K562 (cell line): Measurements from ENCODE around the gene CEP350. TPM values are rescaled to one million over a fixed set of nuclear protein-coding genes. Genes with fewer than 3 reads are reported as not detected.

Experiments used
- BRCA1 ChIP-seq, 2 experiments: fragments of 450-650 bp in 1 of 2; sonication (generic) in 1 of 2; formaldehyde crosslinking in 1 of 2; IDR thresholded peaks; 2 replicates each; pipeline versions ENCODE4 v1.5.0 to v1.6.1; 2017 to 2020; ENCODE audit warnings: mild to moderate bottlenecking in 1 of 2, missing genetic modification reagents in 1 of 2
- EGR1 ChIP-seq: fragments of 450-650 bp; conservative IDR thresholded peaks from 2 replicates; pipeline ENCODE4 v1.6.1; 2017; ENCODE audit warnings: mild to moderate bottlenecking
- GABPB1 ChIP-seq: sonication (generic); formaldehyde crosslinking; IDR thresholded peaks from 2 replicates; pipeline ENCODE4 v1.8.0; 2022; ENCODE audit warnings: mild to moderate bottlenecking, missing genetic modification reagents
- IRF2 ChIP-seq: sonication (generic); formaldehyde crosslinking; IDR thresholded peaks from 2 replicates; pipeline ENCODE4 v1.8.1; 2022; ENCODE audit warnings: mild to moderate bottlenecking, missing genetic modification reagents
- NR0B1 ChIP-seq: fragments of 450-650 bp; IDR thresholded peaks from one replicate; pipeline ENCODE4 v1.6.1; 2018; ENCODE audit warnings: mild to moderate bottlenecking, moderate library complexity; ENCODE audit not compliant: partially characterized antibody
- SFPQ ChIP-seq: fragments of 200-400 bp; formaldehyde crosslinking; IDR thresholded peaks from 2 replicates; pipeline ENCODE4 v1.6.1; 2017; ENCODE audit warnings: mild to moderate bottlenecking, low read depth, low read length, moderate library complexity
- SNRNP70 ChIP-seq: fragments of 200-400 bp; formaldehyde crosslinking; optimal IDR thresholded peaks from 2 replicates; pipeline ENCODE3; 2017; ENCODE audit warnings: low read depth, low read length
- SP2 ChIP-seq: IDR thresholded peaks from 2 replicates; pipeline ENCODE4 v1.6.1; 2011; ENCODE audit warnings: mild to moderate bottlenecking, low read depth, low read length, moderate library complexity; ENCODE audit not compliant: poor library complexity, severe bottlenecking; ENCODE audit errors: extremely low read depth
- ZBTB2 ChIP-seq: fragments of 450-650 bp; IDR thresholded peaks from 2 replicates; pipeline ENCODE4 v1.6.1; 2016; ENCODE audit warnings: antibody characterized with exemption
- ZBTB33 ChIP-seq: sonication (generic); formaldehyde crosslinking; IDR thresholded peaks from 2 replicates; pipeline ENCODE4 v1.8.1; 2023; ENCODE audit warnings: mild to moderate bottlenecking, missing genetic modification reagents
- ZBTB5 ChIP-seq: fragments of 450-650 bp; IDR thresholded peaks from 2 replicates; pipeline ENCODE4 v1.6.1; 2017; ENCODE audit warnings: antibody characterized with exemption
- ZKSCAN1 ChIP-seq: fragments of 150-350 bp; IDR thresholded peaks from 2 replicates; pipeline ENCODE4 v1.6.1; 2016; ENCODE audit warnings: low read depth, low read length
- ZNF121 ChIP-seq: sonication (generic); formaldehyde crosslinking; conservative IDR thresholded peaks from 2 replicates; pipeline ENCODE4 v1.8.0; 2022; ENCODE audit warnings: missing genetic modification reagents
- ZNF143 ChIP-seq: sonication (generic); formaldehyde crosslinking; IDR thresholded peaks from 2 replicates; pipeline ENCODE4 v1.9.0; 2022; ENCODE audit warnings: mild to moderate bottlenecking, missing genetic modification reagents
- ZNF398 ChIP-seq: fragments of 250-450 bp; sonication (Bioruptor Pico); IDR thresholded peaks from 2 replicates; pipeline ENCODE4 v1.8.0; 2021; ENCODE audit warnings: moderate library complexity, mild to moderate bottlenecking, inconsistent platforms
- ZNF79 ChIP-seq: fragments of 250-450 bp; sonication (Bioruptor Pico); IDR thresholded peaks from 2 replicates; pipeline ENCODE4 v1.4.0; 2020; ENCODE audit warnings: low read depth, mild to moderate bottlenecking, moderate library complexity
- polyA plus RNA-seq, 8 experiments: library from polyadenylated mRNA; depleted of rRNA in 4 of 8; stranded (reverse) in 5 of 8; unstranded in 3 of 8; fragments of >200 nt; fragmentation: Nextera tagmentation in 2 of 8; fragmentation: Illumina TruSeq in 1 of 8; extraction: Ambion mirVana in 2 of 8; extraction: Trizol in 1 of 8; gene quantifications; 2 replicates each; pipeline versions ENCODE4 v1.2.1 to v1.2.3, GENCODE V29; 2011 to 2014; ENCODE audit warnings: inconsistent platforms in 1 of 8, missing spikeins in 1 of 8
- total RNA-seq, 7 experiments: library from RNA; depleted of rRNA in 6 of 7; stranded (reverse); fragments of >200 nt in 6 of 7; fragmentation: Illumina TruSeq in 2 of 7; extraction: Trizol in 2 of 7; gene quantifications; 2 replicates each; pipeline versions ENCODE4 v1.2.1 to v1.2.3, GENCODE V29; 2011 to 2021; ENCODE audit warnings: low replicate concordance in 1 of 7

Gene CEP350
- total and polyA plus RNA-seq, 9 of the 15 experiments (the other 6 are each of a cell fraction or from before 2014, with no cell fraction given): 8.3 to 64.3 (median 28.0) TPM

GRCh38 chr1:180155182-180155682 is 200.6 kb downstream of the CEP350 start (continued):
- TF ChIP-seq ZBTB33: no peak
- no peak for TF ChIP-seq ZNF398 (CRISPR knock-in tag)
- no peak for TF ChIP-seq SP2
- TF ChIP-seq ZBTB5: no peak
- TF ChIP-seq ZKSCAN1: no peak
- no peak for TF ChIP-seq ZNF121 (CRISPR knock-in tag)
- TF ChIP-seq EGR1: peak; percentile 91
- TF ChIP-seq ZBTB2: peak; percentile 30; the same call in 1 of the 2 replicates
- TF ChIP-seq SFPQ: no peak
- no peak for TF ChIP-seq SNRNP70
- TF ChIP-seq GABPB1 (CRISPR knock-in tag): peak; percentile 35; the same call in 1 of the 2 replicates
- no peak for TF ChIP-seq ZNF79
- no peak for TF ChIP-seq ZNF143 (CRISPR knock-in tag)
- no peak for TF ChIP-seq BRCA1 (IDR thresholded peaks at IDR 0.05)
- TF ChIP-seq BRCA1 (CRISPR knock-in tag; IDR thresholded peaks at IDR 0.05): 0 out of 2 replicates have a peak, but pooled peaks have one; percentile 41
- 0 out of 2 replicates have a peak, but pooled peaks have one; percentile 18 for TF ChIP-seq IRF2
- no peak for TF ChIP-seq NR0B1
